Measurements from ENCODE around the gene HEATR9. TPM values are rescaled to one million over a fixed set of nuclear protein-coding genes. Genes with fewer than 3 reads are reported as not detected.

The HEATR9 gene
- total and polyA plus RNA-seq, 2 donors (not counting 1 experiment from before 2014, with no cell fraction given): 0.06 TPM; not detected in 1

DNA sequence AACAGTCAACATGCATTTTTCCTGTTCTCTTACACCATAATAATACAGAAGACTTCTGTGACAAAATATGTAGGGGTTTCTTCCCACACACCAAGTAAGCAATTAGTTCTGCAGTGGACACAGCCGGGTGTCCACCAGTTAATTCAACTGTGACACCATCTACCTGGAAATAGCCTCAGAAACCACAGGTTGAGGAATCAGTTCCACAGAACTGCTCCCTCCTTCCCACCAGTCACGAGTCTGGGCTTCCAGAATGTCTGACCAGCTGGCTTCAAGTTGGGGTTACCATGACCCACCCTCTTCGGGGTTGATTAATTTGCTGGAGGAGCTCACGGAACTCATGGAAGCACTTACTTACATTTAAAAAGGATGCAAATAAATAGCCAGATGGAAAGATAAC lies 25.1 kb upstream of the HEATR9 start:
- Histone ChIP-seq H3K4me2 (replicated peaks; ENCODE audit: low read depth, low read length, poor library complexity, severe bottlenecking) (no peak overlapping the region), H3K36me3 (replicated peaks in 1 of 2; ENCODE audit: control extremely low read depth in 1 of 2, control insufficient read depth in 1 of 2, extremely low read depth in 1 of 2, insufficient read depth in 2 of 2, low read length in 1 of 2) (no peaks in the 10 kb centered on the region), H4K20me1 (ENCODE audit: control insufficient read depth, insufficient read depth, low read length, poor library complexity, severe bottlenecking) (no peaks in the 10 kb centered on the region), H3K4me3 (ENCODE audit: control extremely low read depth in 1 of 5, extremely low read depth in 1 of 5, insufficient read depth in 1 of 5, low read depth in 2 of 5, low read length in 4 of 5) (no peak overlapping the region), H2AFZ (ENCODE audit: insufficient read depth, low read depth, low read length, poor library complexity, severe bottlenecking) (no peak overlapping the region), H3K27ac (ENCODE audit: low read length in 2 of 2) (no peak overlapping the region), H3K9ac (ENCODE audit: low read length) (no peak overlapping the region), H3K27me3 (replicated peaks in 1 of 4; ENCODE audit: control extremely low read depth in 1 of 4, control insufficient read depth in 3 of 4, insufficient read depth in 4 of 4, low read length in 3 of 4) (peaks cover 0 to 6% (median under 1%) of the 10 kb centered on the region in 4 experiments), H3K9me3 (ENCODE audit: control extremely low read depth in 1 of 3, control insufficient read depth in 2 of 3, insufficient read depth in 1 of 3, low read length in 2 of 3) (peaks cover 0 to 2% (median 0%) of the 10 kb centered on the region in 3 donors), H3K79me2 (ENCODE audit: control insufficient read depth, insufficient read depth, low read length) (no peaks in the 10 kb centered on the region), H3K4me1 (ENCODE audit: control insufficient read depth in 2 of 2, insufficient read depth in 2 of 2, low read length in 2 of 2) (no peaks in the 10 kb centered on the region)
- peaks cover 6% of the 10 kb centered on the region for H3K27me3 Mint-ChIP-seq
- ATAC-seq (ENCODE audit: low read depth) (no peak), DNase-seq (no peak)
- no peak overlapping the region for H3K27ac Mint-ChIP-seq
- ChIA-PET POLR2A (no interaction called here), CTCF (no interaction called here)
- no peak overlapping the region for H3K4me3 Mint-ChIP-seq
- no peaks in the 10 kb centered on the region for H3K9me3 Mint-ChIP-seq (ENCODE audit: insufficient read depth)
- TF ChIP-seq EZH2 (IDR thresholded peaks at IDR 0.05; ENCODE audit: borderline replicate concordance, insufficient read depth, low read depth, low read length, poor library complexity, severe bottlenecking) (no peak), CTCF (IDR thresholded peaks at IDR 0.05) (no peak)
- 100% methylated on average over 1 of the region's 4 CpGs for WGBS (ENCODE audit: insufficient coverage)
- intact Hi-C loops (cut with micrococcal nuclease): no loop called here
- H3K4me1 Mint-ChIP-seq: no peaks in the 10 kb centered on the region

DNA sequence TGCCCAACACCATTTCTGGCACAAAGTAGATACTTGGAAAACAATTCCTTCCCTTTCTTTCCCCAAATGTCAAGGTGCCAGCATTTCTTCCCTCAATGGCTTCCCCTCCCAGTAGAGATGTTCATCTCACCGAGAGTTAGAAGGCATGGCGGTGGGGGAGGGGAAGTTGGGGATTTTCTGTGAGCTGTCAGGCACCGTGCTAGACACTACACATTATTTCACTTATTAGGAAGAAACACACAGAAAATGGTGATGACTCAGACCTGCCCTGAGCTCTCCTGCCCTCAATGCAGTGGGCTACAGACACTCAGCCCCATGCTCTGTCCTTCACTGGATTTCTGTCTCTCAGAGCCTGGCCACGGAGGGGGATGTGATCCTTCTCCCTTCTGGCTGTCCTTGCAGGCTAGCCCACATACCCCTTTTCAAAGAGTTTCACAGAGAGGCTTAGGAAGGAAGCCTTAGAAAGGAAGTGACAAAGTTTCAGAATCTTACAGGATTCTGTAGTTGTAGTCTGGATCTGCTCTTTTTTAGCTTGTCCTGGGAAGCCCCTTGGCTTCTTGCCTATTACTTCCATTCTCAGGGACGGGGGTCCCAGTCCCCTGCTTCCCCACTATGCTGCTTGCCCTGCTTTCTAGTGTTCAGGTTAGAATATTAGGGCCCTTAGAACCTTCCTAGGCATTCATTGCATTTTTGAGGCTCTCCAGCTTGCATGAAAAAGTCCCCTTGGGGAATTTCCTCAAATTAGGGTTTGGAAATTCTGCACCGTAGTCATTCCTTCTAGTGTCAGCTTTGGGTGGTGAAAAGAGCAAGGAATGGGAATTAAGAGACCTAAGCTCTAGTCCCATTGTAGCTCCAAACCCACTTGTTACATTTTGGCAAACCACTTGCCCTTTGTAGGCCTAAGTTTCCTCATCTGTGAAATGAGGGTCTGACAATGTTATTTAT lies 23.7 kb upstream of the HEATR9 start:
- Mint-ChIP-seq H3K27ac (no peak overlapping the region), H3K4me3 (no peak overlapping the region), H3K9me3 (ENCODE audit: insufficient read depth) (no peaks in the 10 kb centered on the region), H3K27me3 (peaks cover 6% of the 10 kb centered on the region), H3K4me1 (no peaks in the 10 kb centered on the region)
- Histone ChIP-seq H3K9ac (ENCODE audit: low read length) (no peak overlapping the region), H3K9me3 (ENCODE audit: control extremely low read depth in 1 of 3, control insufficient read depth in 2 of 3, insufficient read depth in 1 of 3, low read length in 2 of 3) (peaks cover 0 to 2% (median 0%) of the 10 kb centered on the region in 3 donors), H3K4me2 (replicated peaks; ENCODE audit: low read depth, low read length, poor library complexity, severe bottlenecking) (no peak overlapping the region), H3K27me3 (replicated peaks in 1 of 4; ENCODE audit: control extremely low read depth in 1 of 4, control insufficient read depth in 3 of 4, insufficient read depth in 4 of 4, low read length in 3 of 4) (peaks cover 0 to 6% (median 0%) of the 10 kb centered on the region in 4 experiments), H3K36me3 (replicated peaks in 1 of 2; ENCODE audit: control extremely low read depth in 1 of 2, control insufficient read depth in 1 of 2, extremely low read depth in 1 of 2, insufficient read depth in 2 of 2, low read length in 1 of 2) (no peaks in the 10 kb centered on the region), H3K4me1 (ENCODE audit: control insufficient read depth in 2 of 2, insufficient read depth in 2 of 2, low read length in 2 of 2) (no peaks in the 10 kb centered on the region), H3K4me3 (ENCODE audit: control extremely low read depth in 1 of 5, extremely low read depth in 1 of 5, insufficient read depth in 1 of 5, low read depth in 2 of 5, low read length in 4 of 5) (no peak overlapping the region), H3K27ac (ENCODE audit: low read length in 2 of 2) (no peak overlapping the region), H2AFZ (ENCODE audit: insufficient read depth, low read depth, low read length, poor library complexity, severe bottlenecking) (no peak overlapping the region), H4K20me1 (ENCODE audit: control insufficient read depth, insufficient read depth, low read length, poor library complexity, severe bottlenecking) (no peaks in the 10 kb centered on the region), H3K79me2 (ENCODE audit: control insufficient read depth, insufficient read depth, low read length) (no peaks in the 10 kb centered on the region)
- TF ChIP-seq CTCF (IDR thresholded peaks at IDR 0.05): no peak
- TF ChIP-seq EZH2 (IDR thresholded peaks at IDR 0.05; ENCODE audit: borderline replicate concordance, insufficient read depth, low read depth, low read length, poor library complexity, severe bottlenecking): no peak
- DNase-seq (no peak), ATAC-seq (ENCODE audit: low read depth) (no peak)
- intact Hi-C loops (cut with micrococcal nuclease): no loop called here
- no CpG with 5 or more reads among the region's 6 CpGs for WGBS (ENCODE audit: insufficient coverage)
- CTCF ChIA-PET: no interaction called here
- POLR2A ChIA-PET: interaction anchor here (0.7 kb wide), 1 partner anchor 64 kb away, joined by 3 read pairs; no protein-coding TSS in a partner anchor
